Esophagus muscularis mucosa (tissue), 4 donors: ENCODE measurements around the gene NTF3. TPM values are rescaled to one million over a fixed set of nuclear protein-coding genes. Genes with fewer than 3 reads are reported as not detected.

ENCODE experiments used
- DNase-seq: peaks from one replicate; pipeline ENCODE4 v3.0.0-alpha.2; 2017; ENCODE audit errors: extremely low spot score
- H3K27ac ChIP-seq, 4 donors: fragments of 200-600 bp; sonication (generic); replicated peaks in 1 of 4; 1 replicate in 3 of 4; 2 replicates in 1 of 4; pipeline ENCODE4 v1.5.1; 2016 to 2019; ENCODE audit warnings: mild to moderate bottlenecking in 1 of 4
- H3K27me3 ChIP-seq, 4 donors: fragments of 200-600 bp; sonication (generic); one replicate each; pipeline versions ENCODE4 v1.5.1 to v1.6.0; 2016 to 2019
- H3K36me3 ChIP-seq, 4 donors: fragments of 200-600 bp; sonication (generic); one replicate each; pipeline ENCODE4 v1.5.1; 2016 to 2019
- H3K4me1 ChIP-seq, 4 donors: fragments of 200-600 bp; sonication (generic); one replicate each; pipeline ENCODE4 v1.5.1; 2016 to 2019
- H3K4me3 ChIP-seq, 4 donors: fragments of 200-600 bp; sonication (generic); 1 replicate in 2 of 4; 2 replicates in 2 of 4; pipeline ENCODE4 v1.5.1; 2016 to 2019; ENCODE audit warnings: mild to moderate bottlenecking in 4 of 4, moderate library complexity in 1 of 4
- H3K9me3 ChIP-seq, 4 donors: fragments of 200-600 bp; sonication (generic); 1 replicate in 3 of 4; 2 replicates in 1 of 4; pipeline ENCODE4 v1.5.1; 2016 to 2019
- CTCF ChIP-seq, 3 experiments: fragments of 200-600 bp in 2 of 3; fragments of 450-650 bp in 1 of 3; sonication (generic) in 2 of 3; IDR thresholded peaks; one replicate each; pipeline ENCODE4 v1.5.1; 2017 to 2019; ENCODE audit warnings: antibody characterized with exemption in 3 of 3, mild to moderate bottlenecking in 2 of 3, moderate library complexity in 1 of 3
- EP300 ChIP-seq: sonication (generic); formaldehyde crosslinking; IDR thresholded peaks from one replicate; pipeline ENCODE4 v1.6.1; 2017; ENCODE audit warnings: antibody characterized with exemption
- POLR2A ChIP-seq: fragments of 450-650 bp; IDR thresholded peaks from one replicate; pipeline ENCODE4 v1.6.1; 2017; ENCODE audit warnings: antibody characterized with exemption, moderate library complexity, mild to moderate bottlenecking, low read depth
- POLR2AphosphoS5 ChIP-seq, 2 donors: sonication (generic); formaldehyde crosslinking; IDR thresholded peaks; one replicate each; pipeline ENCODE4 v1.6.1; 2017; ENCODE audit warnings: antibody characterized with exemption in 2 of 2
- WGBS: methylation state at CpG from one replicate; pipeline ENCODE4 v1.1.5; 2018; 5-methylcytosine and 5-hydroxymethylcytosine counted together
- intact Hi-C: fragments of 100-400 bp; cut with DNase I; formaldehyde crosslinking; loops from one replicate; pipeline ENCODE4 v1.15.1; 2023
- total RNA-seq, 4 donors: library from RNA; depleted of rRNA; stranded (reverse); fragments of >200 nt; gene quantifications; one replicate each; pipeline versions ENCODE4 v1.1.0 to v1.2.1, GENCODE V29; 2016

Gene NTF3
- total RNA-seq, 4 donors from 2014 or later: 0.71 to 1.2 (median 1.0) TPM; not detected in 1

DNA sequence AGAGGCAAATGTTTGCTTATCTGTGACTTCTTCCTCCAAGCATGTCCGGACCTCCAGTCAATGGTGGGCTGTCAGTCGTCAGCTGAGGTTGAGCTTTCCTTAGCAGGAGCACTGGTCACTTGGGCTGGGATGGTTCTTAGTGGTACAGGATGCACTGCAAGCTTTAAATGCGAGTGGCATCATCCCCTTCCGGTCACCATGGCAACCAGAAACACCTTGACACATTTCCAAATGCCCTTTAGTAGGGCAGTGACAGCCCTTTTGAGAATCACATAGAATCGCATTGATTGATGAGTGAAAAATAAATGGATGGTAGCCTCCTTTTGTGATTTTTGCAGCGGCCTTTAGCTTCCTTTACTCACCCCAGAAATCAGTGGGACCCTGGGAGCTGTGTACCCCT is 24.1 kb downstream of the NTF3 start:
- TF ChIP-seq POLR2A (no peak), POLR2AphosphoS5 (IDR thresholded peaks at IDR 0.05) (no peak), CTCF (IDR thresholded peaks at IDR 0.05) (no peak)
- no peak for DNase-seq
- 96% methylated on average over 6 of the region's 6 CpGs for WGBS
- H3K36me3 ChIP-seq: no peaks in the 10 kb centered on the region
- no peak overlapping the region for H3K4me3 ChIP-seq
- H3K9me3 ChIP-seq: no peaks in the 10 kb centered on the region
- peaks cover 6 to 14% (median 9%) of the 10 kb centered on the region in 4 donors for H3K4me1 ChIP-seq
- peaks cover 0 to 36% (median 0%) of the 10 kb centered on the region in 4 donors for H3K27me3 ChIP-seq
- H3K27ac ChIP-seq: no peak overlapping the region
- intact Hi-C loops: no loop called here

GRCh38 chr12:5456906-5457305 is 25.0 kb downstream of the NTF3 start:
- no peaks in the 10 kb centered on the region for H3K36me3 ChIP-seq
- peaks cover 0 to 36% (median 0%) of the 10 kb centered on the region in 4 donors for H3K27me3 ChIP-seq
- DNase-seq: no peak
- H3K27ac ChIP-seq: no peak overlapping the region
- no peak overlapping the region for H3K4me3 ChIP-seq
- intact Hi-C loops: no loop called here
- 39% methylated on average over 8 of the region's 8 CpGs for WGBS
- TF ChIP-seq POLR2AphosphoS5 (IDR thresholded peaks at IDR 0.05) (no peak), EP300 (no peak), CTCF (IDR thresholded peaks at IDR 0.05) (no peak), POLR2A (no peak)
- peaks cover 6 to 14% (median 9%) of the 10 kb centered on the region in 4 donors for H3K4me1 ChIP-seq
- no peaks in the 10 kb centered on the region for H3K9me3 ChIP-seq

DNA sequence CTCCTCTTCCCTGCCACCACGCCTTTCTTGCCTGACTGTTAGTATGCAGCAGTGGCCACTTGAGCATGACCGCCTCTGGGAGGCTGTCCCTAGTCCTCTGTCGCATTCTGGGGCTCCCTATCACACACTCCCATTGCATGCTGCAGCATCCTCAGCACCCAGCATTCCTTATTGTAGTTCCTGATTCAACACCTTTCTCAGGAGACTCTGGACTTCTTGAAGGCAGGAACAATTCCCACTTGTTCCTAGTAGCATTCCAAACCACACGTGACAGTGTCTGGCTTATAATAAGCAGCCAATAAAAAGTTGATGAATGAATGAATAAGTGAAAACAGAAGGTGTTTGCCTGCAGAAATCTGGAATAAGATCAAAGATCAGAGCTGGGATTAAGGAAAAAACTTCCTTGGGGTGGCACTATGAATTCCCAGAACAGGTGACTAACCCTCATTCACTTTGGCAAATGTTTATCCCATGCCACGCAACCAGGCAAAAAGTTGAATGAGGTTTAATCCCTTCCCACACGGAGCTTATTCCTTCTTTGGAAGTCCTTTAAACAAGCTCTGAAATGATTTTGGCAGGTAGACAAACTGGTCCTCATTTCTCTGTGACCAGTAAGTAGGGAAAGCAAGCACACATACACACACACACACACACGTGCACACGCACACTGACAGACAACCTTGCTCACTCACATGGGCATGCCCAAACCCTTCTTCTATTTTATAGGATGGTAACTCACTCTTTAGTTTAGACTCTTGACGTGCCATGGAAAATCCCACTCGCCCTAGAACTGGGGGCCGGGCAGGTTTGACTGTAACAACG is 26.5 kb downstream of the NTF3 start:
- intact Hi-C loops: no loop called here
- Histone ChIP-seq H3K36me3 (no peaks in the 10 kb centered on the region), H3K4me3 (no peak overlapping the region), H3K27me3 (peaks cover 0 to 26% (median 0%) of the 10 kb centered on the region in 4 donors), H3K4me1 (peaks cover 6 to 14% (median 9%) of the 10 kb centered on the region in 4 donors), H3K27ac (no peak overlapping the region), H3K9me3 (no peaks in the 10 kb centered on the region)
- 73% methylated on average over 12 of the region's 12 CpGs for WGBS
- no peak for TF ChIP-seq EP300
- no peak for TF ChIP-seq POLR2AphosphoS5 (IDR thresholded peaks at IDR 0.05)
- no peak for TF ChIP-seq CTCF (IDR thresholded peaks at IDR 0.05)
- no peak for TF ChIP-seq POLR2A
- DNase-seq: no peak

DNA sequence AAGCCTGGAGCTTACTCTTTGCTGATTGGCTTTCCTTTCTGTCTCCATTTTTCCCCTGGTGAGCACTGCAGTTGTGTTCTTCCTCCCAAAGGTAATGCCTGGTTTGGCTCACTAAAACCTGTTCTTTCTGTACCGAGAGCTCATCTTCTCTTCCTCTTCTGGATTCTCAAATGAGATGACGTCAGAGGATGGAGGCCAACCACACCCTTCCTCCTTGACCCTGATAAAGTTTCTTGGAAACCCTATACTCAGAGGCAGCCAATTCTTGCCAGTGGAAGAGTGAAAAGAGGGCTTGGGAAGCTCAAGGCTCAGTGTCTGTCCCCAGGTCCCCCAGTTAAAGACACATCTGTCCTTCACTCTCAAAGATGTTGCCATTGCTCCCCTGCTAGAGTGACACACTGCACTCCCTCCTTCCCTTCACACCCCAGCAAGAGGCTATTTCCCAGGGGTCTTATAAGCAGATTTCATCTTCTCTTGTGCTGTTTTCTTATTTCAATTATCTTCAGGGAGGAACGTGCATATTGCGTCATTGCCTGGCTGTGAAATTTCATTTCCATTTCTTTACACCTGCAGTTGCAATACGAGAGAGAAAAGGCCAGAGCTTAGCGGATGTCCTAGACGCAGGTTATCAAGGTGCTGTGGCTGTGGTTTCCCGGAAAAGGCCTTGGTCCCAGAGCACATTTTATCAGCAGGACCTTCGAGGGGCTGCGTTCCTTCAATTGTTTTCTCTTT is 27.3 kb downstream of the NTF3 start:
- Histone ChIP-seq H3K4me3 (no peak overlapping the region), H3K4me1 (peaks cover 6 to 14% (median 9%) of the 10 kb centered on the region in 4 donors), H3K27ac (no peak overlapping the region), H3K9me3 (no peaks in the 10 kb centered on the region), H3K27me3 (peaks cover 0 to 22% (median 0%) of the 10 kb centered on the region in 4 donors), H3K36me3 (no peaks in the 10 kb centered on the region)
- 83% methylated on average over 10 of the region's 10 CpGs for WGBS
- TF ChIP-seq EP300: no peak
- no peak for TF ChIP-seq POLR2AphosphoS5 (IDR thresholded peaks at IDR 0.05)
- TF ChIP-seq POLR2A: no peak
- no peak for TF ChIP-seq CTCF (IDR thresholded peaks at IDR 0.05)
- intact Hi-C loops: no loop called here
- DNase-seq: no peak
